HEK293 (cell line): ENCODE measurements around the gene MRPL17.

Experiments
- CTCF ChIA-PET: fragments of 350-600 bp; formaldehyde crosslinking; extraction: SDS; loops from one replicate; lab custom pipeline; 2021; ENCODE audit warnings: antibody characterized with exemption; lab: Yijun Ruan, JAX
- POLR2A ChIA-PET: fragments of 300-600 bp; formaldehyde crosslinking; extraction: SDS; loops from one replicate; lab custom pipeline; 2020; ENCODE audit warnings: antibody characterized with exemption, inconsistent platforms; lab: Yijun Ruan, JAX
- H3K27ac ChIP-seq: fragments of 200-500 bp; sonication (Bioruptor generic); 2 replicates; pipeline ENCODE4 v1.5.1; 2014; ENCODE audit warnings: low read depth, low read length, control low read depth, inconsistent platforms; ENCODE audit errors: extremely low read depth
- H3K36me3 ChIP-seq, 2 experiments: fragments of 200-500 bp in 1 of 2; sonication (Bioruptor generic) in 1 of 2; 1 replicate in 1 of 2; 2 replicates in 1 of 2; pipeline ENCODE4 v1.5.1; 2014 to 2017; ENCODE audit warnings: inconsistent platforms in 2 of 2, low read length in 2 of 2; ENCODE audit not compliant: control insufficient read depth in 2 of 2, insufficient read depth in 1 of 2
- H3K4me1 ChIP-seq: fragments of 200-500 bp; sonication (Bioruptor generic); 2 replicates; pipeline ENCODE4 v1.5.1; 2014; ENCODE audit warnings: mild to moderate bottlenecking, low read length, inconsistent platforms; ENCODE audit not compliant: control insufficient read depth, insufficient read depth
- H3K4me3 ChIP-seq: 2 replicates; pipeline ENCODE4 v1.5.1; 2011; ENCODE audit warnings: low read depth, mild to moderate bottlenecking, control low read depth, low read length, moderate library complexity
- H3K9me3 ChIP-seq: fragments of 200-500 bp; sonication (Bioruptor generic); 2 replicates; pipeline ENCODE4 v1.5.1; 2014; ENCODE audit warnings: low read depth, low read length, inconsistent platforms; ENCODE audit not compliant: control insufficient read depth, insufficient read depth
- EGR2 ChIP-seq: fragments of 450-650 bp; formaldehyde crosslinking; IDR thresholded peaks from 2 replicates; pipeline ENCODE4 v1.5.1; 2016; ENCODE audit warnings: low read depth, missing biosample characterization, missing genetic modification characterization
- GLIS1 ChIP-seq: fragments of 450-650 bp; formaldehyde crosslinking; IDR thresholded peaks from 2 replicates; pipeline ENCODE4 v1.5.1; 2016; ENCODE audit warnings: missing biosample characterization, missing genetic modification characterization
- KLF1 ChIP-seq: fragments of 450-650 bp; formaldehyde crosslinking; IDR thresholded peaks from 2 replicates; pipeline ENCODE4 v1.5.1; 2016; ENCODE audit warnings: missing biosample characterization, missing genetic modification characterization
- MZF1 ChIP-seq: fragments of 450-650 bp; formaldehyde crosslinking; IDR thresholded peaks from 2 replicates; pipeline ENCODE4 v1.5.1; 2017; ENCODE audit warnings: missing biosample characterization, missing genetic modification characterization, borderline replicate concordance
- PRDM1 ChIP-seq: fragments of 450-650 bp; formaldehyde crosslinking; IDR thresholded peaks from 2 replicates; pipeline ENCODE4; 2016; ENCODE audit warnings: missing biosample characterization, missing genetic modification characterization
- ZFHX2 ChIP-seq: fragments of 450-650 bp; formaldehyde crosslinking; conservative IDR thresholded peaks from 2 replicates; pipeline ENCODE4 v1.5.1; 2016; ENCODE audit warnings: missing biosample characterization, missing genetic modification characterization
- ZFP3 ChIP-seq: fragments of 450-650 bp; formaldehyde crosslinking; IDR thresholded peaks from 2 replicates; pipeline ENCODE4 v1.5.1; 2016; ENCODE audit warnings: low read depth, missing biosample characterization, missing genetic modification characterization
- ZNF169 ChIP-seq: fragments of 450-650 bp; formaldehyde crosslinking; IDR thresholded peaks from 2 replicates; pipeline ENCODE4 v1.5.1; 2016; ENCODE audit warnings: missing biosample characterization, missing genetic modification characterization
- ZNF19 ChIP-seq: fragments of 450-650 bp; formaldehyde crosslinking; IDR thresholded peaks from 2 replicates; pipeline ENCODE4; 2016; ENCODE audit warnings: missing biosample characterization, missing genetic modification characterization, low read depth
- ZNF48 ChIP-seq: fragments of 450-650 bp; formaldehyde crosslinking; IDR thresholded peaks from 2 replicates; pipeline ENCODE4 v1.5.1; 2016; ENCODE audit warnings: missing biosample characterization, missing genetic modification characterization
- ZNF513 ChIP-seq: fragments of 450-650 bp; IDR thresholded peaks from 2 replicates; pipeline ENCODE4 v1.5.1; 2018; ENCODE audit warnings: missing biosample characterization, missing genetic modification characterization
- ZNF600 ChIP-seq: fragments of 450-650 bp; formaldehyde crosslinking; IDR thresholded peaks from 2 replicates; pipeline ENCODE4 v1.5.1; 2016; ENCODE audit warnings: missing biosample characterization, missing genetic modification characterization
- ZNF621 ChIP-seq: fragments of 450-650 bp; formaldehyde crosslinking; IDR thresholded peaks from 2 replicates; pipeline ENCODE4 v1.5.1; 2017; ENCODE audit warnings: missing biosample characterization, missing genetic modification characterization
- ZNF645 ChIP-seq: fragments of 450-650 bp; formaldehyde crosslinking; IDR thresholded peaks from 2 replicates; pipeline ENCODE4; 2016; ENCODE audit warnings: missing biosample characterization, missing genetic modification characterization
- ZNF837 ChIP-seq: fragments of 450-650 bp; formaldehyde crosslinking; IDR thresholded peaks from 2 replicates; pipeline ENCODE4 v1.5.1; 2016; ENCODE audit warnings: missing biosample characterization, missing genetic modification characterization
- ZSCAN5A ChIP-seq: fragments of 450-650 bp; formaldehyde crosslinking; IDR thresholded peaks from 2 replicates; pipeline ENCODE4 v1.5.1; 2016; ENCODE audit warnings: missing biosample characterization, missing genetic modification characterization

Gene MRPL17

GRCh38 chr11:6653656-6654055 lies 29.5 kb downstream of the MRPL17 start:
- H3K27ac ChIP-seq = no peak overlapping the region
- no peaks in the 10 kb centered on the region for H3K9me3 ChIP-seq
- POLR2A ChIA-PET = interaction anchor here (0.8 kb wide), 1 partner anchor 47 kb away, joined by 3 read pairs; no protein-coding TSS in a partner anchor
- CTCF ChIA-PET = interaction anchor here (0.8 kb wide), 1 partner anchor 52 kb away, joined by 3 read pairs; no protein-coding TSS in a partner anchor
- no peak overlapping the region for H3K4me3 ChIP-seq
- TF ChIP-seq ZSCAN5A = no peak
- TF ChIP-seq ZNF645 (tag by site-specific recombination) = no peak
- no peaks in the 10 kb centered on the region for H3K4me1 ChIP-seq
- no peaks in the 10 kb centered on the region for H3K36me3 ChIP-seq

GRCh38 chr11:6653097-6653496 lies 30.0 kb downstream of the MRPL17 start:
- no peak overlapping the region for H3K27ac ChIP-seq
- H3K36me3 ChIP-seq = no peaks in the 10 kb centered on the region
- no peaks in the 10 kb centered on the region for H3K9me3 ChIP-seq
- POLR2A ChIA-PET = no interaction called here
- TF ChIP-seq ZFHX2 (tag by site-specific recombination) (peak; percentile 55), ZNF513 (tag by site-specific recombination) (no peak), EGR2 (peak; percentile 77; the same call in 1 of the 2 replicates)
- H3K4me3 ChIP-seq = no peak overlapping the region
- CTCF ChIA-PET = no interaction called here
- no peaks in the 10 kb centered on the region for H3K4me1 ChIP-seq

GRCh38 chr11:6652182-6652581 lies 31.0 kb downstream of the MRPL17 start:
- TF ChIP-seq ZNF621 (tag by site-specific recombination) (no peak), PRDM1 (tag by site-specific recombination) (0 out of 2 replicates have a peak, but pooled peaks have one; percentile 27)
- ChIA-PET CTCF (no interaction called here), POLR2A (no interaction called here)
- no peak overlapping the region for H3K27ac ChIP-seq
- no peak overlapping the region for H3K4me3 ChIP-seq
- H3K36me3 ChIP-seq = no peaks in the 10 kb centered on the region
- H3K4me1 ChIP-seq = no peaks in the 10 kb centered on the region
- H3K9me3 ChIP-seq = no peaks in the 10 kb centered on the region

- POLR2A ChIA-PET = no interaction called here
- H3K9me3 ChIP-seq = no peaks in the 10 kb centered on the region
- no peak overlapping the region for H3K4me3 ChIP-seq
- CTCF ChIA-PET = interaction anchor here (0.6 to 1.2 kb wide), 3 partner anchors 105 to 364 kb away, joined by 3 read pairs; no protein-coding TSS in a partner anchor
- H3K36me3 ChIP-seq = no peaks in the 10 kb centered on the region
- H3K27ac ChIP-seq = no peak overlapping the region
- TF ChIP-seq MZF1 (tag by site-specific recombination) (no peak), ZNF600 (tag by site-specific recombination) (peak; percentile 21; the same call in 1 of the 2 replicates), GLIS1 (tag by site-specific recombination) (0 out of 2 replicates have a peak, but pooled peaks have one; percentile 16)
- H3K4me1 ChIP-seq = no peaks in the 10 kb centered on the region
Measured at GRCh38 chr11:6650980-6651379, 32.2 kb downstream of the MRPL17 start.

- Histone ChIP-seq H3K36me3 (no peaks in the 10 kb centered on the region), H3K4me3 (no peak overlapping the region), H3K4me1 (no peaks in the 10 kb centered on the region), H3K27ac (no peak overlapping the region), H3K9me3 (no peaks in the 10 kb centered on the region)
- ChIA-PET CTCF (interaction anchor here (0.6 to 1.3 kb wide), 8 partner anchors 11 to 363 kb away, joined by 3 read pairs; partner anchors contain the start of gene MRPL17), POLR2A (interaction anchor here (1.1 to 1.2 kb wide), 2 partner anchors 33 to 39 kb away, joined by 3 to 4 read pairs; partner anchors contain the start of genes MRPL17 and TAF10)
- TF ChIP-seq KLF1 (no peak), ZNF169 (tag by site-specific recombination) (no peak), ZNF19 (tag by site-specific recombination) (no peak), ZNF837 (tag by site-specific recombination) (no peak), ZFP3 (tag by site-specific recombination) (no peak), ZNF48 (tag by site-specific recombination) (no peak)
Measured at GRCh38 chr11:6650104-6650503, 33.0 kb downstream of the MRPL17 start.
